ENCODE measurements around the gene C10orf62.
"Not testable (repeated sequence)": the region's sequence is repeated elsewhere in the genome, so short reads cannot be mapped to it uniquely, and the experiment has no call there.

Gene C10orf62

GRCh38 chr10:97589479-97589878 is at the start of gene C10orf62:
Gene C10orf62, plus strand, starts transcription at chr10:97589721. Its CDS starts 177 bp downstream, at chr10:97589898.
- no peak for DNase-seq

- DNase-seq = no peak
Observed at GRCh38 chr10:97540669-97541500, 48.6 kb upstream of the C10orf62 start.

- peak; percentile 44 to 64 for DNase-seq
Observed at GRCh38 chr10:97542169-97543024, 47.1 kb upstream of the C10orf62 start.

- peak; percentile 48 to 62 for DNase-seq
Observed at GRCh38 chr10:97543025-97543546, 46.4 kb upstream of the C10orf62 start.

- no peak for DNase-seq
Observed at GRCh38 chr10:97546456-97547270, 42.9 kb upstream of the C10orf62 start.

- no peak for DNase-seq
Observed at GRCh38 chr10:97547271-97547600, 42.3 kb upstream of the C10orf62 start.

- DNase-seq = no peak
Observed at GRCh38 chr10:97547962-97548361, 41.6 kb upstream of the C10orf62 start.

GRCh38 chr10:97548828-97549455 is 40.6 kb upstream of the C10orf62 start:
- no peak for DNase-seq

GRCh38 chr10:97549587-97550322 is 39.8 kb upstream of the C10orf62 start:
- DNase-seq = no peak

- DNase-seq = no peak
Observed at GRCh38 chr10:97550336-97551149, 39.0 kb upstream of the C10orf62 start.

GRCh38 chr10:97551271-97551670 is 38.2 kb upstream of the C10orf62 start:
- no peak for DNase-seq

- peak; percentile 59 to 64 for DNase-seq
Observed at GRCh38 chr10:97553575-97554031, 35.9 kb upstream of the C10orf62 start.

GRCh38 chr10:97554336-97554735 is 35.2 kb upstream of the C10orf62 start:
- not testable (repeated sequence) for DNase-seq

GRCh38 chr10:97555541-97555940 is 34.0 kb upstream of the C10orf62 start:
- not testable (repeated sequence) for DNase-seq

- not testable (repeated sequence) for DNase-seq
Observed at GRCh38 chr10:97560731-97561381, 28.7 kb upstream of the C10orf62 start.

- DNase-seq = not testable (repeated sequence)
Observed at GRCh38 chr10:97561386-97562077, 28.0 kb upstream of the C10orf62 start.

GRCh38 chr10:97562329-97562728 is 27.2 kb upstream of the C10orf62 start:
- not testable (repeated sequence) for DNase-seq

GRCh38 chr10:97563337-97563736 is 26.2 kb upstream of the C10orf62 start:
- no peak for DNase-seq

- no peak for DNase-seq
Observed at GRCh38 chr10:97564776-97565175, 24.7 kb upstream of the C10orf62 start.

Measured in stimulated activated CD4-positive, alpha-beta T cell treated with anti-CD3 and anti-CD28 coated beads, Interleukin-4, amount 100 ng/mL, for 4 hours (primary cell).